ENCODE results near the gene PRDX1. TPM values are rescaled to one million over a fixed set of nuclear protein-coding genes. Genes with fewer than 3 reads are reported as not detected.

Gene PRDX1
- total RNA-seq = 100 to 1,000 TPM; 196 to 246 TPM

GRCh38 chr1:45521413-45522323, at the start of gene PRDX1:
PRDX1 (minus strand) TSS chr1:45521884; CDS start chr1:45519043, 2,841 bp downstream.
- Histone ChIP-seq H3K4me3 (peak within 1 kb of the TSS; percentile 95), H3K27ac (peak within 1 kb of the TSS; percentile 90 to 98), H3K27me3 (replicated peaks; ENCODE audit: insufficient read depth) (no peaks in the 10 kb centered on the region), H3K4me1 (ENCODE audit: control insufficient read depth in 1 of 2, low read depth in 2 of 2) (peaks cover 10 to 21% of the 10 kb centered on the region in 2 donors), H3K9me3 (no peaks in the 10 kb centered on the region), H3K36me3 (peaks cover 4% of the 10 kb centered on the region)
- ATAC-seq (ENCODE audit: insufficient number of reproducible peaks, low FRiP score, low read depth) = peak; percentile 90
- no peak for TF ChIP-seq CTCF (IDR thresholded peaks at IDR 0.05)
- peak; percentile 87 for DNase-seq (ENCODE audit: low spot score)

- DNase-seq (ENCODE audit: low spot score) (no peak), ATAC-seq (ENCODE audit: insufficient number of reproducible peaks, low FRiP score, low read depth) (no peak)
- no peaks in the 10 kb centered on the region for H3K27me3 ChIP-seq (replicated peaks; ENCODE audit: insufficient read depth)
- no peak overlapping the region for H3K27ac ChIP-seq
- TF ChIP-seq CTCF (IDR thresholded peaks at IDR 0.05) = no peak
- H3K9me3 ChIP-seq = no peaks in the 10 kb centered on the region
- no peaks in the 10 kb centered on the region for H3K4me1 ChIP-seq (ENCODE audit: control insufficient read depth in 1 of 2, low read depth in 2 of 2)
- H3K4me3 ChIP-seq = no peak overlapping the region
- H3K36me3 ChIP-seq = peaks cover 28% of the 10 kb centered on the region
Observed at GRCh38 chr1:45570631-45571030, 48.9 kb upstream of the PRDX1 start.

DNA sequence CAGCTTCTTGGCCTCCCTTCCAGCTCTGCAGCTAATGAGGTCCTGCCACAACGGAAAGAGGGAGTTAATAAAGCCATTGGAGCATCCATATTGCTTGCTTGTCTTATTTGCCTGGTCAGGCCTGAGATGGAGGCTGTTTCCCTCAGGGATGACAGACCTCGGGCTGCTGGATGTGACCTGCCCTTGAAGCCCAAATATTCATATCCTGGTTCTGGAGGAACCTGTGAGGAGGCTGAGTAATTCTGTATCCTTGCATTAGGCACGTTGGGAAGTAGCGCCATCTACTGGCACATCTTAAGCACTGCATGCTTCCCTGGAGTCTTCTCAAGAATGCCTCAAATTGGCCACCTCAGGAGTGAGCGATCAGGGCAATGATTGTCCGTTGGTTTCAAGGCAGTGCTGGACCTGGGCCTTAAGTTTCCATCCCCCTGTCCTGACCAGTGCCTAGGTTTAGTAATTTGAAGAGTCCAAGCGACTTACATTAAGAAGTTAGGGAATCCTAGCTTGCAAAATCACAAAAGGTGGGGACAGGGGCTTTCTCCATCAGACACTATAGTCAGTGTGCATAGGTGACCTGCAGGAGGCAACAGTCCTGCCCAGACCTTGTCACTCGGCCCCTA, 48.4 kb upstream of the PRDX1 start:
- DNase-seq (ENCODE audit: low spot score) = peak; percentile 15
- no peaks in the 10 kb centered on the region for H3K9me3 ChIP-seq
- peaks cover 28% of the 10 kb centered on the region for H3K36me3 ChIP-seq
- H3K27ac ChIP-seq = peak overlapping the region in 1 of 2 donors; percentile 8
- H3K4me1 ChIP-seq (ENCODE audit: control insufficient read depth in 1 of 2, low read depth in 2 of 2) = no peaks in the 10 kb centered on the region
- no peak overlapping the region for H3K4me3 ChIP-seq
- ATAC-seq (ENCODE audit: insufficient number of reproducible peaks, low FRiP score, low read depth) = peak; percentile 97
- no peaks in the 10 kb centered on the region for H3K27me3 ChIP-seq (replicated peaks; ENCODE audit: insufficient read depth)
- TF ChIP-seq CTCF (IDR thresholded peaks at IDR 0.05) = peak; percentile 97

DNA sequence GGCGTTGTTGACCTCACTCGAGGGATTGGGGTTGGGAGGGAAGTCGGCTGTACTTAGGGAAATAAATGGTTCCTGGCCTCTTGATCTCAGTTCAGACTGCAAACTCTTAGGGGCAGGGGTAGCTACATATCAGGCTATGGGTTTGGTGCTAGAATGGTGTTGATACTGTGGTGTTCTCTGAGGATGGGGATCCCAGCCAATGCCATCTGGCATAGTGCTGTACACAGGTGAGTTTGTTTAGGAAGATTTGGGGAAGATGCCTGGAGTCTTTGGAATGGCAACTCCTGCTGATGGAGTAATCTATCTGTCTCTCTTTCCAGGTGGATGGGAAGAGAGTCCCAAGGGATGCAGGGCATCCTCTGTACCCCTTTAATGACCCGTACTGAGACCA, 47.9 kb upstream of the PRDX1 start:
- peak overlapping the region in 1 of 2 donors; percentile 8 for H3K27ac ChIP-seq
- H3K4me1 ChIP-seq (ENCODE audit: control insufficient read depth in 1 of 2, low read depth in 2 of 2) = no peaks in the 10 kb centered on the region
- ATAC-seq (ENCODE audit: insufficient number of reproducible peaks, low FRiP score, low read depth) (no peak), DNase-seq (ENCODE audit: low spot score) (no peak)
- no peak for TF ChIP-seq CTCF (IDR thresholded peaks at IDR 0.05)
- H3K27me3 ChIP-seq (replicated peaks; ENCODE audit: insufficient read depth) = no peaks in the 10 kb centered on the region
- peaks cover 28% of the 10 kb centered on the region for H3K36me3 ChIP-seq
- no peak overlapping the region for H3K4me3 ChIP-seq
- H3K9me3 ChIP-seq = no peaks in the 10 kb centered on the region

DNA sequence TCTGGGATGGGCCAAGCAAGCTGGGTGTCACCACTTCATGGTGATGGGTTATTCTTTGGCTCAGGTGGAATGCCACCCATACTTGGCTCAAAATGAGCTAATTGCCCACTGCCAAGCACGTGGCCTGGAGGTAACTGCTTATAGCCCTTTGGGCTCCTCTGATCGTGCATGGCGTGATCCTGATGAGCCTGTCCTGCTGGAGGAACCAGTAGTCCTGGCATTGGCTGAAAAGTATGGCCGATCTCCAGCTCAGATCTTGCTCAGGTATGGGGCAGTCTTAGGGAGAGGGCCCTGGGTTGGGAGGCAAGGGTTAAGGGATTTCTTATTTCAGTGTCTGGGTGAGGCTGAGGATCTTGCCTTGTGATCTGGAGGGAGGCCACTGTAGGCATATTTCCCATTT, 46.7 kb upstream of the PRDX1 start:
- H3K9me3 ChIP-seq = no peaks in the 10 kb centered on the region
- ATAC-seq (ENCODE audit: insufficient number of reproducible peaks, low FRiP score, low read depth) (no peak), DNase-seq (ENCODE audit: low spot score) (no peak)
- no peaks in the 10 kb centered on the region for H3K4me1 ChIP-seq (ENCODE audit: control insufficient read depth in 1 of 2, low read depth in 2 of 2)
- no peak overlapping the region for H3K27ac ChIP-seq
- no peak overlapping the region for H3K4me3 ChIP-seq
- H3K27me3 ChIP-seq (replicated peaks; ENCODE audit: insufficient read depth) = no peaks in the 10 kb centered on the region
- TF ChIP-seq CTCF (IDR thresholded peaks at IDR 0.05) = no peak
- peaks cover 28% of the 10 kb centered on the region for H3K36me3 ChIP-seq

All from thoracic aorta (tissue), 2 donors.